RWPE2 (cell line): ENCODE data around the gene ST3GAL3.

Experiments used
- ATAC-seq: fragments of 200-7000 bp; cut with Tn5 transposase; 3 replicates; pipeline ENCODE4 v1.9.1; 2021; ENCODE audit warnings: low read depth
- DNase-seq: peaks from one replicate; pipeline ENCODE4 v3.0.0-alpha.2; 2020; ENCODE audit warnings: low spot score
- H3K27ac ChIP-seq: fragments of 450-650 bp; 2 replicates; pipeline ENCODE4 v1.5.1; 2017; ENCODE audit warnings: mild to moderate bottlenecking; ENCODE audit not compliant: poor library complexity, severe bottlenecking
- H3K27me3 ChIP-seq: fragments of 250-450 bp; sonication (Bioruptor Pico); 2 replicates; pipeline ENCODE4 v1.5.1; 2021; ENCODE audit warnings: mild to moderate bottlenecking, moderate library complexity; ENCODE audit not compliant: insufficient read depth, poor library complexity, severe bottlenecking
- H3K36me3 ChIP-seq: fragments of 250-450 bp; sonication (Bioruptor Pico); 2 replicates; pipeline ENCODE4 v1.5.1; 2020; ENCODE audit warnings: low read depth, mild to moderate bottlenecking, moderate library complexity
- H3K4me1 ChIP-seq: fragments of 250-450 bp; sonication (Bioruptor Pico); 2 replicates; pipeline ENCODE4 v1.5.1; 2021; ENCODE audit warnings: mild to moderate bottlenecking, moderate library complexity; ENCODE audit not compliant: insufficient read depth, poor library complexity, severe bottlenecking
- H3K4me3 ChIP-seq: fragments of 250-450 bp; sonication (Bioruptor Pico); 2 replicates; pipeline ENCODE4 v1.5.1; 2021; ENCODE audit warnings: mild to moderate bottlenecking, moderate library complexity; ENCODE audit not compliant: severe bottlenecking
- H3K9me3 ChIP-seq: fragments of 250-450 bp; sonication (Bioruptor Pico); 2 replicates; pipeline ENCODE4 v1.5.1; 2021; ENCODE audit warnings: mild to moderate bottlenecking, moderate library complexity; ENCODE audit not compliant: severe bottlenecking
- CTCF ChIP-seq: fragments of 450-650 bp; IDR thresholded peaks from one replicate; pipeline ENCODE4 v1.5.1; 2017; ENCODE audit warnings: mild to moderate bottlenecking, moderate library complexity; ENCODE audit not compliant: poor library complexity, severe bottlenecking

The ST3GAL3 gene

GRCh38 chr1:43706598-43707189 lies 642 bp upstream of the ST3GAL3 start:
- H3K27ac ChIP-seq: peak overlapping the region; percentile 70
- peak; percentile 6 for TF ChIP-seq CTCF

GRCh38 chr1:43708002-43708410 lies 670 bp downstream of the ST3GAL3 start:
- H3K9me3 ChIP-seq: no peaks in the 10 kb centered on the region
- no peaks in the 10 kb centered on the region for H3K27me3 ChIP-seq
- DNase-seq (no peak), ATAC-seq (no peak)
- peak overlapping the region; percentile 70 for H3K27ac ChIP-seq
- peak overlapping the region; percentile 90 for H3K4me3 ChIP-seq
- peaks cover 32% of the 10 kb centered on the region for H3K4me1 ChIP-seq
- TF ChIP-seq CTCF: no peak
- H3K36me3 ChIP-seq: peaks cover 25% of the 10 kb centered on the region

More at GRCh38 chr1:43706598-43707189, 642 bp upstream of the ST3GAL3 start:
- H3K9me3 ChIP-seq: no peaks in the 10 kb centered on the region
- DNase-seq (no peak), ATAC-seq (peak; percentile 14; the same call in 2 of the 3 replicates)
- H3K4me1 ChIP-seq: peaks cover 22% of the 10 kb centered on the region
- H3K27me3 ChIP-seq: no peaks in the 10 kb centered on the region
- H3K36me3 ChIP-seq: peaks cover 38% of the 10 kb centered on the region
- H3K4me3 ChIP-seq: peak overlapping the region; percentile 90

GRCh38 chr1:43711049-43711448 lies 3.7 kb downstream of the ST3GAL3 start:
- peak overlapping the region; percentile 87 for H3K27ac ChIP-seq

GRCh38 chr1:43711524-43712386 lies 4.4 kb downstream of the ST3GAL3 start:
- ATAC-seq (peak; percentile 57), DNase-seq (no peak)
- Histone ChIP-seq H3K4me1 (peaks cover 32% of the 10 kb centered on the region), H3K9me3 (no peaks in the 10 kb centered on the region), H3K36me3 (peaks cover 9% of the 10 kb centered on the region), H3K27me3 (no peaks in the 10 kb centered on the region), H3K4me3 (no peak overlapping the region), H3K27ac (peak overlapping the region; percentile 87)
- TF ChIP-seq CTCF: no peak

More at GRCh38 chr1:43711049-43711448, 3.7 kb downstream of the ST3GAL3 start:
- Histone ChIP-seq H3K27me3 (no peaks in the 10 kb centered on the region), H3K36me3 (peaks cover 5% of the 10 kb centered on the region; the same call in 1 of the 2 replicates), H3K4me1 (peaks cover 32% of the 10 kb centered on the region), H3K9me3 (no peaks in the 10 kb centered on the region), H3K4me3 (no peak overlapping the region)
- ATAC-seq: peak; percentile 20; the same call in 1 of the 3 replicates
- no peak for DNase-seq
- no peak for TF ChIP-seq CTCF
